Gastroesophageal sphincter (tissue), 3 donors: Measurements from ENCODE around the gene NOX5.

Experiments
- POLR2A ChIP-seq, 2 donors: fragments of 450-650 bp; IDR thresholded peaks; one replicate each; pipeline ENCODE4 v1.6.1; 2017; ENCODE audit warnings: antibody characterized with exemption in 2 of 2, mild to moderate bottlenecking in 2 of 2, moderate library complexity in 1 of 2
- TF ChIP-seq, protein P1 (sequence below), 4 experiments: fragments of 200-600 bp in 2 of 4; fragments of 450-650 bp in 2 of 4; sonication (generic) in 1 of 4; IDR thresholded peaks; one replicate each; pipeline ENCODE4 v1.5.1; 2017 to 2019; ENCODE audit warnings: antibody characterized with exemption in 4 of 4, mild to moderate bottlenecking in 2 of 4, moderate library complexity in 2 of 4

DNA sequence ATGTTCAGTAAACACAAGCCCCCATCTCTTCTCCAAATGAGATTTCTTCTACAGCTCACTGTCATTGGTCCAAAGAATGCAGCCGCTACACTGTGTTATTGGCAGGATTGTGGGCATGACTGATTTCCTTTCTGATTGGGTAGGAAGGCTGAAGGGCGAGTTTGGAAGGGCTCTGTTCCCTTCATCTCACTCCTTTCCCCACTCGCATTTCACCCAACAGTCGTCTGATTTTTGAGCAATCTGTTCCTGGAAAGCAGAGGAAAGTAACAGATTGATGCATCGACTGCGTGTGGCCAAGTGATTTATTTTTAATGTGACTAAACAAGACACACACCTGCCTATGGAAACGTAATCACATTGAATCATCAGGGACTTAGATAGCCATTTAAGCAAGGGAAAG, 55.5 kb downstream of the NOX5 start:
- TF ChIP-seq, protein P1, sequence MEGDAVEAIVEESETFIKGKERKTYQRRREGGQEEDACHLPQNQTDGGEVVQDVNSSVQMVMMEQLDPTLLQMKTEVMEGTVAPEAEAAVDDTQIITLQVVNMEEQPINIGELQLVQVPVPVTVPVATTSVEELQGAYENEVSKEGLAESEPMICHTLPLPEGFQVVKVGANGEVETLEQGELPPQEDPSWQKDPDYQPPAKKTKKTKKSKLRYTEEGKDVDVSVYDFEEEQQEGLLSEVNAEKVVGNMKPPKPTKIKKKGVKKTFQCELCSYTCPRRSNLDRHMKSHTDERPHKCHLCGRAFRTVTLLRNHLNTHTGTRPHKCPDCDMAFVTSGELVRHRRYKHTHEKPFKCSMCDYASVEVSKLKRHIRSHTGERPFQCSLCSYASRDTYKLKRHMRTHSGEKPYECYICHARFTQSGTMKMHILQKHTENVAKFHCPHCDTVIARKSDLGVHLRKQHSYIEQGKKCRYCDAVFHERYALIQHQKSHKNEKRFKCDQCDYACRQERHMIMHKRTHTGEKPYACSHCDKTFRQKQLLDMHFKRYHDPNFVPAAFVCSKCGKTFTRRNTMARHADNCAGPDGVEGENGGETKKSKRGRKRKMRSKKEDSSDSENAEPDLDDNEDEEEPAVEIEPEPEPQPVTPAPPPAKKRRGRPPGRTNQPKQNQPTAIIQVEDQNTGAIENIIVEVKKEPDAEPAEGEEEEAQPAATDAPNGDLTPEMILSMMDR (IDR thresholded peaks at IDR 0.05), result no peak
- no peak for TF ChIP-seq POLR2A (IDR thresholded peaks at IDR 0.05)
